ELF-1 (cell line): Measurements from ENCODE around the gene APOL4.
"Not testable (repeated sequence)": the region's sequence is repeated elsewhere in the genome, so short reads cannot be mapped to it uniquely, and the experiment has no call there.

Source experiments
- DNase-seq: peaks from one replicate; pipeline ENCODE4 v3.0.0-alpha.2; 2016; ENCODE audit warnings: low read depth, low spot score

The APOL4 gene

GRCh38 chr22:36231051-36231450, 29.4 kb upstream of the APOL4 start:
- peak; percentile 43 for DNase-seq

DNA sequence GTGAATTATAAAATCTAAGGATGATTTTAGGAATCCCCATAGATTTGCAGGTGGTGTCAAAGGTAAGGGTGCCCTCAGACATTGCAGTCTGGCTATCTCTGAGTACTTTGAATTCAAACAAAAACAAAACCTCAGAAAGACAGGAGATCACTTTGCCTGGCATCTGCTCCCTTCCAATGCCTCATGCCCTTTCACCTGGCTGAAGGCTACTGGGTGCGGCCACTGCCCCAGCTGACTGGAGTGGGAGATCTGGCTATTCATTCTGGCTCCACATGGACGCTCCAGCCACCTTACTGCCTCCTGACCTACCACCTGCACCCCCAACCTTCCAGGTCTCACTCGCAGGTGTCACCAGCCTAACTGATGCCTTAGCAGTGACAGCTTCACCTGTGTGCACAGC, 28.0 kb upstream of the APOL4 start:
- DNase-seq = not testable (repeated sequence)

- DNase-seq = peak; percentile 69
Measured at GRCh38 chr22:36228944-36229343, 27.3 kb upstream of the APOL4 start.

- DNase-seq = not testable (repeated sequence)
Measured at GRCh38 chr22:36228369-36228768, 26.8 kb upstream of the APOL4 start.

- DNase-seq = no peak
Measured at GRCh38 chr22:36227806-36228205, 26.2 kb upstream of the APOL4 start.

DNA sequence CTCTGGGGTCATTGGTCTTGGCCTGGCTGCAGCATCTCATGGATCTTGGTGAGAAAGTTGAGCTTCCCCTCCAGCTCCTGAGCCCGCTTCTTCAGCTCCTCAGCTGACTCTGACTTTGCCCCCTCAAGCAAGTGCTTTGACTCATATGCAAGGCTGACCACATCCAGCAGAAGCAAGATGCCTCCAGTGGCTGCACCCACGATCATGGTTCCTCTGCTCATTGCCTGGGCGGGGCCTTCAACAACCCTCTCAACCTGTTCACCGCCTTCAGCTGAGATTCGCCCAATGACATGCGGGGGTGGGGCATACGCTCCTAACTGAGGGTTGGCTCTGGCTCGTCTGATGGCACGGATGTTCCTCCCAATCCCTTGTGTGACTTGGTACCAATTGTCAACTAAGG, 25.8 kb upstream of the APOL4 start:
- no peak for DNase-seq

DNA sequence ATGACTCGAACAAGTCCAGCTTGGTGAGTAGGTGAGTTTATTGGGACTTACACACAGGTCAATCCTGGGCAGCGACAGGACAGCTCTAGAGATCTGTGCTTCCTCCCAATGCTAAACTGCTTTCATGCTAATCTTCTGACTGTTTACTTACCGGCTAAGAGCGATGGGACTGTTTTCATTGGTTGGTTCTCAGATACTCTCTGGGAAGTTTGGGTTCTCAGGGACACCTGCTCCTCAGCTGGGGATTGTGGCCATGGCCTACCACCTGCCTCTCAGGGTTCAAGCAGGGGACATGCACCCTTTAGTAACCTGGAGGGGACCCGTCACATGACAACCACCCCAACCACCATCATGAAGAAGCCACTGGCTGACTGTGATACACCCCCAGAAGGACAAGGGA, 24.6 kb upstream of the APOL4 start:
- no peak for DNase-seq

DNA sequence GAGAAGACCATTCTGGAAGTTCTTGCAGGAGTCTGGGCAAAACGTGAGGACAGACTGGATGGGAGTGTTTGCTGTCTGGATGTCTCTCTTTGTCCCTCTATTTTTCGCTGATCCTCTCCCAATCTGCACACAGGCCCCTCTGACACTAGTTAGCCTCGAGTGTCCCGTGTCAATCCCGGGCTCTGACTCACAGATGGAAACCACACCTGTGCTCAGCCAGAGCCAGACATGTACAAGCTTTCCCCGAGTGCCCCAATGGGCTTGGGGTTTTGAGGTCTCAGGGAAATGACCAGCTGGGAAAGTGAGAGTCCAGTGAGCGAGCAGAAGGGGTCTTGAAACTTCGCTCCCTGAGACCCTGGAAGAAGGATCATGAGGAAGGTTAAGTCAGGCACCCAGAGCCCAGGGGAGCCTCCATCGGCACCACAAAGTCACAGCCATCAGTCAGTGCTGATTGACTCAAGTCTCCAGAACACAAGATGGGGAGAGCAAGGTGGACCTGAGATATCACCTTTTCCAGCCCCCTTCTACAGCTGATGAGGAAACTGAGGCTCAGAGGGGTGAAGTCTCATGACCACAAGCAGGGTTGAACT, 23.8 kb upstream of the APOL4 start:
- DNase-seq = no peak

DNA sequence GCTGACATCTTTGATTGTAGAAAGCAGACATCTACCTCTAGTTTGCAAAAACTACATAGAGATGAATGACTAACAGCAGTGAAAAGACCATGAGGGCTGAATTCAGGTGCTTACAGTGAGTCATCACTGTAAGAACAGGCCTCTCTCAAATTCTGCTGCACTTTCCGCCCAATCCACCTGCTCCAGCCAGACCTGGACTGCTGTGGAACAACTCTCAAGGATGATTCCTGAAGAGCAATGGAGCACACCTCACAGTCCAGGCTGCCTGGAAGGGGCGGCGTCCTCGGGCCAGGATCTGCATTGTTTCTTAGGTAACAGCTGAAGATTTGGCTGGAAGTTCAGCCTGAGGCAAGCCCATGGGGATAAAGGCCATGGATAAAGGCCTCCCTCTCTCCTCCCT, 22.6 kb upstream of the APOL4 start:
- no peak for DNase-seq

DNA sequence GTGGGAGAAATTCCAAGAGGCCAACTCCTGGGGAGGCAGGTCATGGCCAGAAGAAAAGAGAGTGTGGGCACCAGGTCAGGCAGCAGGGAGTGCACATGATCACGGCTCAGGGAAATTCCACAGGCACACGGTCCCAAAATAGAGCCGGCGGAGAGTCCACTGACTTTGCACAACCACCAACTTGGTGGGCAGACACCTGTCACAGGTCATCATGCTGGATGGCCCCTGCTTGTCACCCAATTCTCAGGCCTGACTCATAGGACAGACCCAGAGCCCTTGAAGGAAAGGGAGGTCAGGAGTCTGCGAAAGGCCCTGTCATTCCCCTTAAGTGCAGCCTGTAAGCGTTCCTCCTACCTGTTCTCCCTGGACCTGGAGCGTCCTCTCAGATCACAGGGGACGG, 21.9 kb upstream of the APOL4 start:
- no peak for DNase-seq

- no peak for DNase-seq
Measured at GRCh38 chr22:36222887-36223450, 21.4 kb upstream of the APOL4 start.

- DNase-seq = peak; percentile 71
Measured at GRCh38 chr22:36221799-36222751, 20.5 kb upstream of the APOL4 start.

GRCh38 chr22:36220451-36220921, 18.9 kb upstream of the APOL4 start:
- peak; percentile 27 for DNase-seq

DNA sequence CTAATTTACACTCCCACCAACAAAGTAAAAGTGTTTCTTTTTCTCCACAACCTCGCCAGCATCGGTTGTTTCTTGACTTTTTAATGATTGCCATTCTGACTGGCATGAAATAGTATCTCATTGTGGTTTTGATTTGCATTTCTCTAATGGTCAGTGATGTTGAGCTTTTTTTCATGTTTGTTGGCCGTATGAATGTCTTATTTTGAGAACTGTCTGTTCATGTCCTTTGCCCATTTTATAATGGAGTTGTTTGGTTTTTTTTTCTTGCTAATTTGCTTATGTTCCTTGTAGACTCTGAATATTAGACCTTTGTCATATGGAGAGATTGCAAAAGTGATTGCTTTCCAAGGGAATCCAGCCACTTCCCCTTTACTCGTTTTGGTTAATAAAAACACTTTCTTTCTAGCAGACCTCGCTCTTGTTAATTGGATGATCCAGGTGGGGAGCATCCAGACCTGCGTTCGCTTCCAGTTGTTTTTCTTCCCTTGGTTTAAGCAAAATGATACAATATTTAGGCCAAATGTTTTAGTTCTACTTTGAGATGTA, 17.1 kb upstream of the APOL4 start:
- no peak for DNase-seq

DNA sequence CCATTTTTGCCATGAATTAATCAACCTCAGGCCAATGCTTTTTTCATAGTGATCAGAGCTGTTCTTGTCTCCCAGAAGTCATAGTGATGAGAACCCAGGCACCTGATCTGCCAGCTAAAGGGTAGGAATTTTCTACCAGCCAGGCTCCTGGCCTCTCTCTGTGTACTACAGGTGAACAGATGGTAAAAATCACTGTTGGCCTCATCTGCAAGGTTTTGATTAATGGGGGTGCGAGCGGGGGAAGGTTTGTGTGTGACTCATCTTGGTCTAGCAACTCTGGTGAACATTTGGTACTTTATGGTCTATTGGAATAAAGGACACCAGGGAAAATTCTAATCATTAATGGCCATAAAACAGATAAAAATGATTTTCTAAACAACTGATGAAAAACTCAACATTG, 14.4 kb upstream of the APOL4 start:
- no peak for DNase-seq

DNA sequence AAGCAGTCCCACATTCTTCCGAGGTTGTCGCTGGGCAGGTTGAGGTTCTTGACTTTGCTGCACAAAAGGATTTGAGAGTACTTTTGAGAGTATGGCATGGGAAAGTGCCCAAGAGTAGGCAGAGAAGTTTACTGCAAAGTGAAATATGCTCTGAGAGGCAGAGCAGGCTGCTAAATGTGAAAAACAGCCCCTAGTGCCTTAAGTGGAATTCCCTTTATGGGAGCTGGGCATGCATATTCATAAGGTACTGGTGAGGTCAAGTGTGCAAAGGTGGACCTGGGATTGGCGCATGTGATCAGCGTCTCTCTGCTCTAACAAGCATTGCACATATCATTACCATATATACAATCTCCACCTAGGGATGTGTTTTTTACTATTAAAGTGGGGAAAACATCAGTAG, 12.0 kb upstream of the APOL4 start:
- DNase-seq = no peak

DNA sequence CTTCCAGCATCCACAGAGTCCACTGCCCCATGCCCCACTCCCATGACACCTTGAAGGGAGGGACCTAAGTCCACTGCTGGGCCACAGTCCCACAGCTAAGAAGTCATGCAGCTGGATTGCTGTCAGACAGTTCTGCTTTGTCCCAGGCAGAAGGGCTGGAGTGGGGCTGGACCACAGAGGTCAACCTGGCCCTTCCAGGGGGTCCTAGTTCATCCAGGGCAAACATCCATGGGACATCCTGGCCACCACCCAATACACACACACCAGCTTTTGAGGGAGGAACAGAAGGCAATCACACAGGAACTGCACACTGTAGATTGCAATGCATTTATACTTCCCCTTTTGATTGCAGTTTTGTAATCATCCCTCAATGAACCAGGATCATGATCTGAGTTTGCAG, 11.3 kb upstream of the APOL4 start:
- no peak for DNase-seq

DNA sequence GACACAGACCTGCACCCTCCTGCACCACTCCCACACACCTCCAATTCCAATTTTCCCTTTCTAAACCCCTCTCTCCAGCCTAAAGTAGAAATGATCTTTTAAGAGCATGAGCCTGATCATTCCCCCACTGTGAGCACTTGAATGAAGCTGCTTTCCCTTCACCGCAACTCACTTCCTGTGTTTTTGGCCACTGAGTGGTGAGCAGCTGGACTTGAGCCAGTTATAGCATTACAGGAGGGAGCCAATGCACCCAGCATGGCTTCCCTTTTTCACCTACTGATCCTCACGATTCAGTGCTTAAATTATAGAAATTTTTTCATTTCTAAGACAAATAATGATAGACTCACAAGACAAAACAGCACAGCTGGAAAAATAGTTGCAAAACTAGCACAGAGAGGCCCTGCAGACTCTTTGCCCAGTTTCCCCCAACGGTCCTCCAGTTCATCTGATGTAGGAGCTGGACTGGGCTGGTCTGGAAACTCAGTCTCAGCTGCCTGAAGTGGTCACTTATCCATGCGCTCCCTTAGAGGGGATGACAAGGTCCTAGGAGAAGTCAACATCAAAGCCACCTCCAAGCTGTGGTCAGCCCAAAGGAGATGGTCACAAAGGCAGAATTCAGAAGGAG, 9.7 kb upstream of the APOL4 start:
- DNase-seq = no peak

DNA sequence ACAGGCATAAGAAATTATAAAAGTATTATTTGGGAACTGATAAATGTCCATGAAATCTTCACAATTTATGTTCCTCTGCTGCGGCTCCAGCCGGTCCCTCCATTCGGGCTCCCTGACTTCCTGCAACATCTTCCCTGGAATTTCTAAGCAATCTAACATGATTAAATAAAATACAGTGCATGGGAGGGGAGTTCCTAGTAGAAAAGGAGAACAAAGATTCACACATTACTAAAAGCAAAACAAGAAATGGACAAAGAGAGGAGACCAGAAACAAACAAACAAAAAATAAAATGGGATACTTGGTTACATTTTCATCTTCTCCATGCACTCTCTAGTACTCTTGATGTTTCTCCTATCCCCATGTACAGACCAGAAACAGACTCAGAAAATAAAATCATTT, 8.6 kb upstream of the APOL4 start:
- DNase-seq = no peak

- DNase-seq = not testable (repeated sequence)
Measured at GRCh38 chr22:36209488-36209908, 7.9 kb upstream of the APOL4 start.

GRCh38 chr22:36208914-36209313, 7.3 kb upstream of the APOL4 start:
- DNase-seq = no peak
